IMR-90 (cell line): ENCODE measurements around the gene COL23A1. TPM values are rescaled to one million over a fixed set of nuclear protein-coding genes. Genes with fewer than 3 reads are reported as not detected.

Experiments used
- ATAC-seq: fragments of 200-7000 bp; cut with Tn5 transposase; 2 replicates; pipeline ENCODE4 v1.9.1; 2020; ENCODE audit warnings: low read depth, mild to moderate bottlenecking, moderate library complexity
- BruUV-seq: library from RNA; stranded (reverse); fragments of 400-500 nt; replicated peaks from 2 replicates; lab custom pipeline; 2021; lab: Mats Ljungman, UMichigan
- CTCF ChIA-PET: fragments of 300-600 bp; formaldehyde crosslinking; extraction: SDS; loops from one replicate; lab custom pipeline; 2021; ENCODE audit warnings: antibody characterized with exemption; lab: Yijun Ruan, JAX
- POLR2A ChIA-PET: fragments of 300-600 bp; sonication (Branson Sonifier 250); formaldehyde crosslinking; loops from one replicate; lab custom pipeline; 2022; ENCODE audit warnings: antibody characterized with exemption; ENCODE audit not compliant: unreplicated experiment; lab: Charles Lee
- DNase-seq: peaks from one replicate; pipeline ENCODE4 v3.0.0; 2013
- H2AFZ ChIP-seq: replicated peaks from 2 replicates; pipeline ENCODE3; 2013; ENCODE audit warnings: low read length, mild to moderate bottlenecking; ENCODE audit not compliant: poor library complexity
- H2AK5ac ChIP-seq: 2 replicates; pipeline ENCODE4 v1.6.1; 2013; ENCODE audit warnings: low read depth, low read length, inconsistent platforms
- H2AK9ac ChIP-seq: replicated peaks from 2 replicates; pipeline ENCODE3; 2013; ENCODE audit warnings: mild to moderate bottlenecking, low read depth, low read length, moderate library complexity; ENCODE audit not compliant: poor library complexity
- H2BK120ac ChIP-seq: 2 replicates; pipeline ENCODE4 v1.6.1; 2013; ENCODE audit warnings: low read depth, low read length, inconsistent platforms
- H2BK15ac ChIP-seq: 3 replicates; pipeline ENCODE4 v1.6.1; 2013; ENCODE audit warnings: low read depth, low read length, inconsistent platforms
- H2BK20ac ChIP-seq: 2 replicates; pipeline ENCODE4 v1.6.1; 2013; ENCODE audit warnings: low read depth, mild to moderate bottlenecking, inconsistent platforms, low read length, moderate library complexity
- H2BK5ac ChIP-seq: 2 replicates; pipeline ENCODE4 v1.6.1; 2013; ENCODE audit warnings: mild to moderate bottlenecking, low read depth, low read length, inconsistent platforms; ENCODE audit not compliant: poor library complexity, severe bottlenecking
- H3K14ac ChIP-seq: replicated peaks from 2 replicates; pipeline ENCODE4 v1.6.1; 2013; ENCODE audit warnings: low read depth, low read length, inconsistent platforms
- H3K18ac ChIP-seq: 2 replicates; pipeline ENCODE4 v1.6.1; 2013; ENCODE audit warnings: low read depth, low read length, control low read depth
- H3K23ac ChIP-seq: 2 replicates; pipeline ENCODE4 v1.6.1; 2013; ENCODE audit warnings: low read depth, low read length, inconsistent platforms
- H3K27ac ChIP-seq: 2 replicates; pipeline ENCODE4 v1.5.1; 2013; ENCODE audit warnings: mild to moderate bottlenecking, control low read depth, low read length; ENCODE audit not compliant: insufficient read depth
- H3K27me3 ChIP-seq: 2 replicates; pipeline ENCODE4 v1.6.1; 2013; ENCODE audit warnings: low read length; ENCODE audit not compliant: control insufficient read depth, insufficient read depth
- H3K36me3 ChIP-seq: 2 replicates; pipeline ENCODE4 v1.6.1; 2013; ENCODE audit warnings: low read length, mixed read lengths; ENCODE audit not compliant: control insufficient read depth, insufficient read depth
- H3K4ac ChIP-seq: 2 replicates; pipeline ENCODE4 v1.6.1; 2013; ENCODE audit warnings: low read depth, low read length, inconsistent platforms
- H3K4me1 ChIP-seq: 2 replicates; pipeline ENCODE4 v1.6.1; 2013; ENCODE audit warnings: low read length, mixed read lengths; ENCODE audit not compliant: control insufficient read depth, insufficient read depth
- H3K4me2 ChIP-seq: 2 replicates; pipeline ENCODE4 v1.6.1; 2013; ENCODE audit warnings: low read depth, mild to moderate bottlenecking, control low read depth, low read length, moderate library complexity
- H3K4me3 ChIP-seq: 2 replicates; pipeline ENCODE4 v1.5.1; 2013; ENCODE audit warnings: low read depth, mild to moderate bottlenecking, control low read depth, low read length, moderate library complexity; ENCODE audit not compliant: insufficient read depth
- H3K56ac ChIP-seq: 2 replicates; pipeline ENCODE4 v1.6.1; 2013; ENCODE audit warnings: low read length, inconsistent platforms; ENCODE audit not compliant: insufficient read depth; ENCODE audit errors: extremely low read depth
- H3K79me1 ChIP-seq, 2 experiments: 2 replicates each; pipeline ENCODE4 v1.6.1; 2013; ENCODE audit warnings: low read length in 2 of 2, inconsistent platforms in 1 of 2, low read depth in 1 of 2
- H3K9ac ChIP-seq: 2 replicates; pipeline ENCODE4 v1.6.1; 2013; ENCODE audit warnings: low read depth, low read length, control low read depth
- H3K9me1 ChIP-seq: 2 replicates; pipeline ENCODE4 v1.6.1; 2013; ENCODE audit warnings: low read length, inconsistent platforms; ENCODE audit not compliant: insufficient read depth
- H3K9me3 ChIP-seq: 2 replicates; pipeline ENCODE4 v1.6.1; 2013; ENCODE audit warnings: low read length; ENCODE audit not compliant: control insufficient read depth, insufficient read depth
- H4K20me1 ChIP-seq: 2 replicates; pipeline ENCODE4 v1.6.1; 2013; ENCODE audit warnings: low read length, inconsistent platforms; ENCODE audit not compliant: insufficient read depth
- H4K5ac ChIP-seq: 2 replicates; pipeline ENCODE4 v1.6.1; 2013; ENCODE audit warnings: mild to moderate bottlenecking, low read depth, low read length, control low read depth
- H4K8ac ChIP-seq, 2 experiments: 2 replicates each; pipeline ENCODE4 v1.6.1; 2013; ENCODE audit warnings: low read depth in 2 of 2, low read length in 2 of 2, control low read depth in 1 of 2, inconsistent platforms in 1 of 2
- H4K91ac ChIP-seq: 2 replicates; pipeline ENCODE4 v1.6.1; 2013; ENCODE audit warnings: low read depth, low read length, inconsistent platforms; ENCODE audit not compliant: insufficient read depth
- BHLHE40 ChIP-seq: fragments of 150-350 bp; IDR thresholded peaks from 2 replicates; pipeline ENCODE4 v1.6.1; 2016; ENCODE audit warnings: mild to moderate bottlenecking, low read depth, low read length
- CEBPB ChIP-seq: IDR thresholded peaks from 2 replicates; pipeline ENCODE4 v1.6.1; 2012; ENCODE audit warnings: low read depth, low read length, improper control_type of control experiment
- CHD1 ChIP-seq: IDR thresholded peaks from 2 replicates; pipeline ENCODE4 v1.6.1; 2012; ENCODE audit warnings: low read depth, low read length, improper control_type of control experiment
- FOS ChIP-seq: fragments of 150-350 bp; IDR thresholded peaks from 2 replicates; pipeline ENCODE4 v1.6.1; 2016; ENCODE audit warnings: low read depth, low read length
- MAFK ChIP-seq: IDR thresholded peaks from 2 replicates; pipeline ENCODE4 v1.6.1; 2012; ENCODE audit warnings: low read depth, low read length, improper control_type of control experiment
- MAZ ChIP-seq: IDR thresholded peaks from 2 replicates; pipeline ENCODE4 v1.6.1; 2012; ENCODE audit warnings: low read depth, mild to moderate bottlenecking, low read length, improper control_type of control experiment, moderate library complexity, borderline replicate concordance
- MXI1 ChIP-seq: IDR thresholded peaks from 2 replicates; pipeline ENCODE4 v1.6.1; 2012; ENCODE audit warnings: low read depth, mild to moderate bottlenecking, low read length, moderate library complexity, borderline replicate concordance
- NFE2L2 ChIP-seq: fragments of 150-350 bp; IDR thresholded peaks from 2 replicates; pipeline ENCODE4 v1.6.1; 2016; ENCODE audit warnings: low read depth, mild to moderate bottlenecking, low read length
- POLR2A ChIP-seq: IDR thresholded peaks from 2 replicates; pipeline ENCODE4 v1.6.1; 2012; ENCODE audit warnings: mild to moderate bottlenecking, low read depth, low read length
- RAD21 ChIP-seq: IDR thresholded peaks from 2 replicates; pipeline ENCODE4 v1.6.1; 2012; ENCODE audit warnings: low read length, improper control_type of control experiment
- RCOR1 ChIP-seq: IDR thresholded peaks from 2 replicates; pipeline ENCODE4 v1.6.1; 2012; ENCODE audit warnings: mild to moderate bottlenecking, low read length, improper control_type of control experiment; ENCODE audit not compliant: insufficient replicate concordance
- RFX5 ChIP-seq: IDR thresholded peaks from 2 replicates; pipeline ENCODE4 v1.8.0; 2012; ENCODE audit warnings: low read depth, mild to moderate bottlenecking, low read length, moderate library complexity
- SMC3 ChIP-seq: fragments of 150-350 bp; IDR thresholded peaks from 2 replicates; pipeline ENCODE4 v1.6.1; 2016; ENCODE audit warnings: low read depth, mild to moderate bottlenecking, antibody characterized with exemption, low read length, moderate library complexity
- WGBS, 2 experiments: methylation state at CpG; one replicate each; pipeline versions ENCODE4 v1.1.5 to v1.1.7; 2013; ENCODE audit warnings: missing lambda C conversion rate in 2 of 2; ENCODE audit not compliant: insufficient read length in 1 of 2; ENCODE audit errors: extremely low coverage in 2 of 2; 5-methylcytosine and 5-hydroxymethylcytosine counted together
- dilution Hi-C: fragments of 300-500 bp; cut with HindIII; formaldehyde crosslinking; loops from one replicate; pipeline ENCODE4 v1.14.3; 2018; ENCODE audit warnings: low sequenced_read_pairs; ENCODE audit not compliant: unreplicated experiment
- in situ Hi-C: fragments of 300-500 bp; cut with MboI; formaldehyde crosslinking; loops from 3 replicates; pipeline ENCODE4 v1.14.3; 2019; ENCODE audit warnings: low sequenced_read_pairs, inconsistent platforms, mixed read lengths
- intact Hi-C: fragments of 100-400 bp; cut with micrococcal nuclease; formaldehyde crosslinking; loops from 2 replicates; pipeline ENCODE4 v1.10.0; 2022
- polyA plus RNA-seq, 3 experiments: library from polyadenylated mRNA; depleted of rRNA; stranded (reverse); fragments of >200 nt; gene quantifications; 2 replicates each; pipeline ENCODE4 v1.2.3, GENCODE V29; 2012; ENCODE audit warnings: low replicate concordance in 1 of 3
- total RNA-seq: library from RNA; depleted of rRNA; stranded (reverse); fragments of >200 nt; gene quantifications from 2 replicates; pipeline ENCODE4 v1.2.3, GENCODE V29; 2012
- TF ChIP-seq, protein P1 (sequence below): fragments of 150-350 bp; IDR thresholded peaks from 2 replicates; pipeline ENCODE4 v1.6.1; 2017; ENCODE audit warnings: mild to moderate bottlenecking, antibody characterized with exemption, low read length, low read depth
- TF ChIP-seq, protein P2 (sequence below): conservative IDR thresholded peaks from 2 replicates; pipeline ENCODE4 v1.5.1; 2012; ENCODE audit warnings: mild to moderate bottlenecking, low read depth, low read length, improper control_type of control experiment
- TF ChIP-seq, protein P3 (sequence below): fragments of 150-350 bp; IDR thresholded peaks from 2 replicates; pipeline ENCODE4 v1.6.1; 2016; ENCODE audit warnings: low read depth, mild to moderate bottlenecking, low read length, moderate library complexity, borderline replicate concordance

Gene COL23A1
- total and polyA plus RNA-seq, 2 of the 4 experiments (the other 2 are of a cell fraction) = not detected

DNA sequence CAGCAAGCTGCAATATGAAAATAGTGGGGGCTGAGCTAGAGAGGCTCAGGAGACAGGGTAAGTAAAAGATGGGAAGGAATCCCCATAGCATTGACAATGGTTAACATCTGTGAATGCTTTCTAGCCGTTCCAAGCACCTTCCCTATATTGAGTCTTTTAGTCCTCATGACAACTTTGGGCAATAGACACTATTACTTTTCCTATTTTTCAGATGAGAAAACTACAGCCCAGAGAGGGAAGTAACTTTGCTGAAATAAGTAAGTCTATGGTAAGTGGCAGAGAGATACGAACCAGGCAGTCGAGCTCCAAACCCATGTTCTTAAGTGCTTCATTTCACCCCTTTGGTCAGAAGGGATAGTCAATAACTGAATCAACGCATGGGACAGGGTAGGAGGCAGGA, 94.5 kb downstream of the COL23A1 start:
- BruUV-seq = no TSS peak
- in situ Hi-C loops = no loop called here
- Histone ChIP-seq H3K4me3 (no peak overlapping the region), H3K9me3 (peaks cover 22% of the 10 kb centered on the region), H3K14ac (no peak overlapping the region), H3K27me3 (no peaks in the 10 kb centered on the region), H3K9me1 (no peaks in the 10 kb centered on the region), H3K79me1 (no peaks in the 10 kb centered on the region), H4K8ac (no peak overlapping the region), H2BK120ac (no peak overlapping the region), H4K5ac (no peak overlapping the region), H3K56ac (no peak overlapping the region), H2AFZ (no peak overlapping the region), H3K27ac (no peak overlapping the region), H3K4me1 (no peaks in the 10 kb centered on the region), H2BK5ac (no peak overlapping the region), H3K9ac (no peak overlapping the region), H3K4me2 (no peak overlapping the region), H2BK15ac (no peak overlapping the region), H4K91ac (no peak overlapping the region), H2AK5ac (no peak overlapping the region), H3K23ac (no peak overlapping the region), H3K36me3 (no peaks in the 10 kb centered on the region), H2BK20ac (no peak overlapping the region), H2AK9ac (no peak overlapping the region), H3K18ac (no peak overlapping the region), H3K4ac (no peak overlapping the region), H4K20me1 (no peaks in the 10 kb centered on the region)
- TF ChIP-seq MXI1 (no peak), MAFK (no peak), RFX5 (no peak), NFE2L2 (no peak), RAD21 (no peak), BHLHE40 (no peak), FOS (no peak), SMC3 (no peak), POLR2A (no peak), RCOR1 (no peak), CEBPB (no peak), MAZ (no peak), CHD1 (no peak)
- TF ChIP-seq, protein P1, sequence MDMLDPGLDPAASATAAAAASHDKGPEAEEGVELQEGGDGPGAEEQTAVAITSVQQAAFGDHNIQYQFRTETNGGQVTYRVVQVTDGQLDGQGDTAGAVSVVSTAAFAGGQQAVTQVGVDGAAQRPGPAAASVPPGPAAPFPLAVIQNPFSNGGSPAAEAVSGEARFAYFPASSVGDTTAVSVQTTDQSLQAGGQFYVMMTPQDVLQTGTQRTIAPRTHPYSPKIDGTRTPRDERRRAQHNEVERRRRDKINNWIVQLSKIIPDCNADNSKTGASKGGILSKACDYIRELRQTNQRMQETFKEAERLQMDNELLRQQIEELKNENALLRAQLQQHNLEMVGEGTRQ = no peak
- TF ChIP-seq, protein P2, sequence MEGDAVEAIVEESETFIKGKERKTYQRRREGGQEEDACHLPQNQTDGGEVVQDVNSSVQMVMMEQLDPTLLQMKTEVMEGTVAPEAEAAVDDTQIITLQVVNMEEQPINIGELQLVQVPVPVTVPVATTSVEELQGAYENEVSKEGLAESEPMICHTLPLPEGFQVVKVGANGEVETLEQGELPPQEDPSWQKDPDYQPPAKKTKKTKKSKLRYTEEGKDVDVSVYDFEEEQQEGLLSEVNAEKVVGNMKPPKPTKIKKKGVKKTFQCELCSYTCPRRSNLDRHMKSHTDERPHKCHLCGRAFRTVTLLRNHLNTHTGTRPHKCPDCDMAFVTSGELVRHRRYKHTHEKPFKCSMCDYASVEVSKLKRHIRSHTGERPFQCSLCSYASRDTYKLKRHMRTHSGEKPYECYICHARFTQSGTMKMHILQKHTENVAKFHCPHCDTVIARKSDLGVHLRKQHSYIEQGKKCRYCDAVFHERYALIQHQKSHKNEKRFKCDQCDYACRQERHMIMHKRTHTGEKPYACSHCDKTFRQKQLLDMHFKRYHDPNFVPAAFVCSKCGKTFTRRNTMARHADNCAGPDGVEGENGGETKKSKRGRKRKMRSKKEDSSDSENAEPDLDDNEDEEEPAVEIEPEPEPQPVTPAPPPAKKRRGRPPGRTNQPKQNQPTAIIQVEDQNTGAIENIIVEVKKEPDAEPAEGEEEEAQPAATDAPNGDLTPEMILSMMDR = no peak
- TF ChIP-seq, protein P3, sequence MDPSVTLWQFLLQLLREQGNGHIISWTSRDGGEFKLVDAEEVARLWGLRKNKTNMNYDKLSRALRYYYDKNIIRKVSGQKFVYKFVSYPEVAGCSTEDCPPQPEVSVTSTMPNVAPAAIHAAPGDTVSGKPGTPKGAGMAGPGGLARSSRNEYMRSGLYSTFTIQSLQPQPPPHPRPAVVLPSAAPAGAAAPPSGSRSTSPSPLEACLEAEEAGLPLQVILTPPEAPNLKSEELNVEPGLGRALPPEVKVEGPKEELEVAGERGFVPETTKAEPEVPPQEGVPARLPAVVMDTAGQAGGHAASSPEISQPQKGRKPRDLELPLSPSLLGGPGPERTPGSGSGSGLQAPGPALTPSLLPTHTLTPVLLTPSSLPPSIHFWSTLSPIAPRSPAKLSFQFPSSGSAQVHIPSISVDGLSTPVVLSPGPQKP = no peak
- dilution Hi-C loops = no loop called here
- ATAC-seq (no peak), DNase-seq (no peak)
- CTCF ChIA-PET = no interaction called here
- POLR2A ChIA-PET = no interaction called here
- WGBS, 2 experiments = 70% methylated on average over 3 of the region's 4 CpGs; no CpG with 5 or more reads in 1 of the 2 experiments
- intact Hi-C loops = no loop called here
